GM12864 (cell line): ENCODE results near the gene CSRP3.

Experiments
- DNase-seq: peaks from one replicate; pipeline ENCODE4 v3.0.0-alpha.2; 2011; ENCODE audit warnings: low read depth
- H3K4me3 ChIP-seq: 2 replicates; pipeline ENCODE4 v1.5.1; 2011; ENCODE audit warnings: mild to moderate bottlenecking, low read depth, low read length, control low read depth
- TF ChIP-seq, protein P1 (sequence below): IDR thresholded peaks from 2 replicates; pipeline ENCODE4 v1.5.1; 2011; ENCODE audit warnings: low read depth, mild to moderate bottlenecking, moderate library complexity, low read length, control low read depth, inconsistent platforms; ENCODE audit errors: missing control alignments

Gene CSRP3

DNA sequence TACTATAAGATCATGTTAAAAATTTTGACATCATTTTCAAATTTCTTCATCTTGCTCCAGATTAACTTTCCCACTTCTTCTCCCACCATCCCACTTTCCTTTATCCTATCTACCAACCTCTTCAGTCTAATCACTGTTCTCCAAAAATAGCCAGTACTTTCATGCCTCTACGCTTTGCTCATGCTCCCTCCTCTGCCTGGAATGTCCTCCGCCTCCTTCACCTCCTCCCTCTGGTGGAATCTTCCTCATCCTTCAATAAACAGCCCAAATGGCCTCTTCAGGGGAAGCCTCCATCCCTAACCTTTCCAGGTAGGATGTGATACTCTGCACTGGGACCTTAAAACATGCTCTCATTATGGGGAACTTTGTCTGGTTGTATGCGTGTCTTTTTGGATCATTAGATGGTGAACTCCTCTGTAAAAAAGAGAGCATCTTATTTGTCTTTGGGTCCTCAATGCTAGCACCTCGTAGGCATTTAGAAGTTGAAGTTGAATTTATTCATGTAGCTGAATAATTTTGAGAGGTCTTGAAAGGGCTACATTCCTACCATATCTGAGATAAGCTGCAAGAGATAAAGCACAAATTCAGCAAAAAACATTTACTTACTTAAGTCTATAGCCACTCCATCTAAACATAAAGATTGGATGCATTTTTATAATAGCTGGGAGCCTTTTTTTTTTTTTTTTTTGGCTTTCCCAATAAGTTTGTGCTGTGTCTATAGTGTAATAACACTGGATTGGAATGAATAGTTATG, 8.0 kb upstream of the CSRP3 start:
- no peak overlapping the region for H3K4me3 ChIP-seq
- TF ChIP-seq, protein P1, sequence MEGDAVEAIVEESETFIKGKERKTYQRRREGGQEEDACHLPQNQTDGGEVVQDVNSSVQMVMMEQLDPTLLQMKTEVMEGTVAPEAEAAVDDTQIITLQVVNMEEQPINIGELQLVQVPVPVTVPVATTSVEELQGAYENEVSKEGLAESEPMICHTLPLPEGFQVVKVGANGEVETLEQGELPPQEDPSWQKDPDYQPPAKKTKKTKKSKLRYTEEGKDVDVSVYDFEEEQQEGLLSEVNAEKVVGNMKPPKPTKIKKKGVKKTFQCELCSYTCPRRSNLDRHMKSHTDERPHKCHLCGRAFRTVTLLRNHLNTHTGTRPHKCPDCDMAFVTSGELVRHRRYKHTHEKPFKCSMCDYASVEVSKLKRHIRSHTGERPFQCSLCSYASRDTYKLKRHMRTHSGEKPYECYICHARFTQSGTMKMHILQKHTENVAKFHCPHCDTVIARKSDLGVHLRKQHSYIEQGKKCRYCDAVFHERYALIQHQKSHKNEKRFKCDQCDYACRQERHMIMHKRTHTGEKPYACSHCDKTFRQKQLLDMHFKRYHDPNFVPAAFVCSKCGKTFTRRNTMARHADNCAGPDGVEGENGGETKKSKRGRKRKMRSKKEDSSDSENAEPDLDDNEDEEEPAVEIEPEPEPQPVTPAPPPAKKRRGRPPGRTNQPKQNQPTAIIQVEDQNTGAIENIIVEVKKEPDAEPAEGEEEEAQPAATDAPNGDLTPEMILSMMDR = no peak
- no peak for DNase-seq

DNA sequence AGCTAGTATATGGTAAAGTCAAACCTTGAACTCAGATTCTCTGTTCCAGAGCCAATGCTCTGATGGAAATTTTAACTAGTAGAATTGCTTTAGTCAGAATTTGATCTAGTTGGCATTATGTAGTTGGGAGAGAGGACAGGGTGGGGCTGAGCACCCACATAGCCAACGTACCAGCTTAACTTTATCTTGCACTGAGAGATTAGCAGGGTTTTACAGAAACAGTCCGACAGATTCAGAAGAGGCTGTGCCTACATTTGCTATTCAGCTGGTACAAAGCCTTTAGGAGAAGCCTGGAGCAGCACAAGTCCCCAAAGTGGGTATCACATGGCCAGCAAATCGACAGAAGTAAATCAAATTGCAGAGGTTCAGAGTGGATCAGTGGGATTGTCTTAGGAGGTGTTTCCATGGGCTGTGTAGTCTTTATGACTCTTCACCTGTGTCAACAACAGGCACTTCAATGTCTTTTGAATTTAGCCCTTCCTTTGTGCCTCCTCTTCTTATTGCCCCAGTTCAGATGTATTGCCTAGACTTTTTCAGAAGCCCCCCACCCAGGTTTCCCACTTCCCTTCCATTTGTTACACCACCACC, 7.3 kb upstream of the CSRP3 start:
- TF ChIP-seq, protein P1 = no peak
- DNase-seq = no peak
- no peak overlapping the region for H3K4me3 ChIP-seq

DNA sequence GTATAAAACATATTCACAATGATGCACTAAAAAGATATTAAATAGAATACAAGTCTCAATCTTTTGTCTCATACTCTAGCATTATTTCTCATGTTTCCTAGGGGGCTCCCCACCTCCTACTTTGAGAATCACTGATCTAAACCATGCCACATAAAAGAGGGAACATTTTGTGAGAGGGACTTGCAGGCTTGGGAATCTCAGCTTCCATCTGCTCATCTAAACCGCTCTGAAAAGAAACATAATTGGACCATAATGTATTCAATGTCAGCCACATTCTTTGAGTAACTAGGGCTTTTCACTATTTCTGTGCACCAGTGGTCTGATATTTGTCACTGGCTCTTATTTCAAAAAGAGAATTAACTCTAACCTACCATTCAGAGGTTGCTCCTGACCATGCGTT, 6.4 kb upstream of the CSRP3 start:
- TF ChIP-seq, protein P1 = no peak
- DNase-seq = no peak
- no peak overlapping the region for H3K4me3 ChIP-seq

DNA sequence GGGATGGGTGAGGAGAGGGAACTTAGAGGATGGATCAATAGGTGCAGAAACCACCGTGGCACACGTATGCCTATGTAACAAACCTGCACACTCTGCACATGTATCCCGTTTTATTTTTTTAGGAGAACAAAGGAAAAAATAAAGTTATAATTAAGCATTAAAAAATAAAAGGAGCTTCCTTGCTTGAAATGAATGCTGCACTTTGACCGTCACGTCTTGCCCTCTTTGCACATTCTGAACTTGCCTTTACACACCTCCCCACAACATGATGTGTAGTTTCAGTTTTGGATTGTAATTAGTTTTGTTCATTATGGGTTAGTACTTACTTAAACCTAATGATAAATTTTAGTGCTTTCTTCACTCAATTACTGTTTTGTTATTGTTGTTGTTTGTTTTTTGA, 3.1 kb upstream of the CSRP3 start:
- TF ChIP-seq, protein P1 = no peak
- DNase-seq = no peak
- H3K4me3 ChIP-seq = no peak overlapping the region

DNA sequence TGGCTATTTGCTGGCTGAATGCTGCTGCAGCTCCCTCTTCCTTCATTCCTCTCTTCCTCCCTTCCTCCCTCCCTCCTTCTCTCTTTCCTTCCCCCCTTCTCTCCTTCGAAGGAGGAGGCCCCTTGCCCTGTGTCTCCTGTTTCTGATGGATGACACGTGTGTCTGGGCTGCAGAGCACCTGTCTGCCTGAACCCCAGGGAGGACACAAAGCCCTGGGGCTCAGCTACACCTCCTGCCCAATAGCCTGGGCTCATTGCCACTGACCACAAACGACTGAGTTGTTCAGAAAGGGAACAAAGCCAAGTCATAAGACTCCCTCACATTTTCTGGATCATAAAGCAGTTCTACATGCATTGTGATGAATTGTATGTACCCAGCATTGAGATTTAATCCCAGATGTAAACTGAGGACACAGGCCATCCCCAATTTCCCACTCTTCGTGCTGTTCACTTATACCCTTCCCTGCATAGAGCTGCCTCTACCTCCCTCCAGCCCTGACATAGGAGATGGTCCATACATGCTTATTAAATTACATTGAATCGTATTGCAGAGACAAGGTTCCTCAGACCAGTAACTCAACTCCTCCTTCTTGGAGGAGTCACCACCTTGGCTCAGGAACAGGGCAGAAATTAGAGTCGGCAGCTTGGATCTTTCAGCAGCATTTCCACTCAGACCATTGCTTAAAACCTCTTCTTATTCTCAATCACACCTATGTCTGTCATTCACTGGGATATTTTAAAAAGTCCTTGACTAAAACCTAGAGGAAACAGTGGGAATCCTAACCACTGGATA, 1.2 kb downstream of the CSRP3 start:
- TF ChIP-seq, protein P1 = no peak
- no peak for DNase-seq
- H3K4me3 ChIP-seq = no peak overlapping the region

DNA sequence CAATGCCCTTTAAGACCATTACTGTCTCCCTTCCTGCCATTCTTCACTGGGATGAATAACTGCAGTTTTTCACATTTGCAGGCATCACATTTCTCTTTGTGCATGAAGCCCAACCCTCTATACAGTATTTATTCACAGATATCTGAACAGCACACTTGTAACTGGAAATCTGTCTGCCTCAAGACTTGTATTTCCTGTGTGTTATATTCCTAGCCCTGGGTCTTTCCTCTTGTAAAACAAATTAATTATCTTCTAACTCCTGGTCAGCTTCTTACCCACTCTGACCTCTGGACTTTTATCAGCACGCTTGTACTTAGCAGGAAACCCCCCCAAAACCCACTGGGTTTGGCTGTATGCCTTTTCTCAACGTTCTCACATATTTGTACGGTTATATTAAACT, 2.0 kb downstream of the CSRP3 start:
- TF ChIP-seq, protein P1 = no peak
- H3K4me3 ChIP-seq = no peak overlapping the region
- no peak for DNase-seq
